ENCODE results near the gene MYOM3.
A peak's percentile ranks its signal among the peaks of the same experiment; 100 is the strongest.
"Not testable (repeated sequence)": the region's sequence is repeated elsewhere in the genome, so short reads cannot be mapped to it uniquely, and the experiment has no call there.

MYOM3 gene

GRCh38 chr1:24071941-24072340, 40.0 kb downstream of the MYOM3 start:
- no peak for DNase-seq (ENCODE audit: low spot score)

DNA sequence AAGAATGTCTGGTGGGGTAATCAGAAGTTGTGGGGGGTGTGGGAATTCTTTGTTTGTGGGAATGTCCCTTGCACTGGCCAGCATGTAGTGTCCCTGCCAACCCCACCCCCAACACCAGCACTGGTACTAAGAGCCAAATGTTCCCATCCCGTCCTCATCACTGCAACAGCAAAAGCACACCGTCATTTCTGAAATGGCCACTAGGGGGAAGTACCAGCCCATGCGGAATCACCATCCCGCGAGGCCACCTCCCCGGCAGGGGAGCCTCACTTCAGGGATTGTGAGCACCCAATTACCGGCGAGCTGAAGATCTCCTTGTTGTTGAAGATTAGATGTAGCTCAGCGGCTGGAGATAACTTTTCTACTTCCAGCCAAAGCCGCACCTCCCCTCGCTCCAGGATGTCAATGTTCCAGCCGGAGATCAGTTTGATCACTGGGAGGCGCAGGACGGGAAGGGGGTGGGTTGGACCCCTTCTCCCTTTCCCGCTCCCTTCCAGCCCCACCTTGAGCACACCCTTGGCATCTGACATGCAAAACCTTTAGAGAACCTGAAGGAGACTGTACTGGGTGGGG, 41.0 kb downstream of the MYOM3 start:
- DNase-seq (ENCODE audit: low spot score): peak; percentile 77

DNA sequence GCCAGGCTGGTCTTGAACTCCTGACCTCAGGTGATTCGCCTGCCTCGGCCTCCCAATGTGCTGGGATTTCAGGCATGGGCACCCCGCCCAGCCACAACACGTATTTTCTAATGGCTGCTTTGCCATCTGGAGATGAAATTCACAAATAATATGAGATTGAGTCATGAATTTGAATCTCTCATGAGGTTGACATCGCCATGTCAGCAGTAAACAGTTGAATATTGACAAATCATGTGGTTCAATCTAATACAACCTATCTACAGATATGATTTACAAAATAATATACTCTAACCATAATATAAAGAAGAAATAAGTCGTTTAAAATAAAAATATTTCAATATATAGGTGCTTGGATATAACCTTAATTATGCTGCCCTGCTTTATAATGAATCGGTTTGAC, 42.1 kb downstream of the MYOM3 start:
- DNase-seq (ENCODE audit: low spot score): no peak

GRCh38 chr1:24067978-24068377, 44.0 kb downstream of the MYOM3 start:
- no peak for DNase-seq (ENCODE audit: low spot score)

- DNase-seq (ENCODE audit: low spot score): no peak
These were observed 46.6 kb downstream of the MYOM3 start for GRCh38 chr1:24065304-24065703.

DNA sequence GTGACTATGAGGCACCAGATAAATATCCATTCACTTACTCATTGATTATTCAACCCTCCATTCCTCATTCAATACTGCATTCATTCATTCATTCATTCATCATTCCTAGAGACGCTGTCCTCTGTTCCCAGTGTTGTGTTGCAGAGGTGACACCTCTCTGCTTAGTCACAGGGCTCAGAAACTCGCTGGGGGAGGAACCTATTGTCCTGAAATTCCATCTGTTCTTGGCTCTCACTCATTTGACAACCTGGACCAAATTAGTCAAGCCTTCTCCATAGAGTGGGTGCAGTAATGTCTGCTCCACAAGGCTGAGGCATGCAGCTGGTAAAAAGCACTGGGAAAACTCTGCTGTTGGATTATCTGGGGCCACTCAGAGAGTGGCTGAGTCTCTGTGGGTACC, 49.7 kb downstream of the MYOM3 start:
- DNase-seq (ENCODE audit: low spot score): no peak

DNA sequence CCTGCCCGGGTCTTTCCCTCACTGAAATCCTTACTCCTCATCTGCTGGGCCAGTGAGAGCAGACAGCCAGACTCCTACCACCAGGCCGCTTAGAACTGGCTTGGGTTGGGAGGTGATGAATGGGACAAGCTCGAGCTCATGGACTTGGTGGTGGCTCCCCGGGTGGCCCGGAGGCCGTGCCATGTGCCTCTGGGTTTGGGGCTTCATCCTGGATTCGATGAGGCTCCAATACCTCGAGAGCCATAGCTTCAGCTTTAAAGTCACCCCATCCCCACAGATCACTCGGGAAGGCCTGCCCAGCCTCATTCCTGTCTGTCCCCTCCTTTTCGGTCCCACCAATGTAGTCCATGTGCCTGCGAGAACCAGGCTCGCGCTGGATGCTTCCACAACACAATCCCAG, 51.5 kb downstream of the MYOM3 start:
- DNase-seq (ENCODE audit: low spot score): no peak

DNA sequence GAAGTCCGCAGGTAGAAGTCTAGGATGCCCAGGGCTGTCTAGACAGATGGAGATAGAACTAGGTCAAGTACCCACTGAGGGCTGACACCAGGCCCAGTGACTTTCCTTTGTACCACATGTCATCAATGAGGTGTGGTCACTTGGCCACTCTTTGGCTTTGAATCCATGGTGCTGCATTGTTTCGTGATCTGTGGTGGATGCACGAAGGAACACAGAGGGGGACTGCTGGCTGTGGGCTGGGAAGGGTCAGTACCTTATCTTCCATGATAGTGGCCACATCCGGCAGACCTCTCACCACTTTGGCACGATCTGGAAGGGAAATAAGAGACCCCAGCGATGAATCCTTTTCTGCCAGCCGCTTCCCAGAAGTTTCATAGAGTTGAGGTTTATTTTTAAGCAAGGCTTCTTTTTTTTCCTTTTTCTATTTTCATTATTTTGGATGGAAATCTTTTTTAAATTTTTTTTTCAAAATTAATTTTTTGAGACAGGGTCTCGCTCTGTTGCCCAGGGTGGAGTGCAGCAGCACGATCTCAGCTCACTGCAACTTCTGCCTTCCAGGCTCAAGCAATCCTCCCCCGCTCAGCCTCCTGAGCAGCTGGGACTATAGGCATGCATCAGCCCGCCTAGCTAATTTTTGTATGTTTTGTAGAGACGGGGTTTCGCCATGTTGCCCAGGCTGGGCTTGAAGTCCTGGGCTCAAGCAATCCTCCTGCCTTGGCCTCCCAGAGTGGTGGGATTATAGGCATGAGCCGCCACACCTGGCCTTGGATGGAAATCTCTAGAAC, 53.1 kb downstream of the MYOM3 start:
- no peak for DNase-seq (ENCODE audit: low spot score)

- DNase-seq (ENCODE audit: low spot score): no peak
These were observed 54.8 kb downstream of the MYOM3 start for GRCh38 chr1:24057171-24057570.

GRCh38 chr1:24055681-24056080, 56.3 kb downstream of the MYOM3 start:
- no peak for DNase-seq (ENCODE audit: low spot score)

- no peak for DNase-seq (ENCODE audit: low spot score)
These were observed 59.7 kb downstream of the MYOM3 start for GRCh38 chr1:24052220-24052619.

GRCh38 chr1:24051206-24051945, 60.6 kb downstream of the MYOM3 start:
- DNase-seq (ENCODE audit: low spot score): no peak

- no peak for DNase-seq (ENCODE audit: low spot score)
These were observed 62.2 kb downstream of the MYOM3 start for GRCh38 chr1:24049733-24050132.

- not testable (repeated sequence) for DNase-seq (ENCODE audit: low spot score)
These were observed 63.0 kb downstream of the MYOM3 start for GRCh38 chr1:24048894-24049293.

DNA sequence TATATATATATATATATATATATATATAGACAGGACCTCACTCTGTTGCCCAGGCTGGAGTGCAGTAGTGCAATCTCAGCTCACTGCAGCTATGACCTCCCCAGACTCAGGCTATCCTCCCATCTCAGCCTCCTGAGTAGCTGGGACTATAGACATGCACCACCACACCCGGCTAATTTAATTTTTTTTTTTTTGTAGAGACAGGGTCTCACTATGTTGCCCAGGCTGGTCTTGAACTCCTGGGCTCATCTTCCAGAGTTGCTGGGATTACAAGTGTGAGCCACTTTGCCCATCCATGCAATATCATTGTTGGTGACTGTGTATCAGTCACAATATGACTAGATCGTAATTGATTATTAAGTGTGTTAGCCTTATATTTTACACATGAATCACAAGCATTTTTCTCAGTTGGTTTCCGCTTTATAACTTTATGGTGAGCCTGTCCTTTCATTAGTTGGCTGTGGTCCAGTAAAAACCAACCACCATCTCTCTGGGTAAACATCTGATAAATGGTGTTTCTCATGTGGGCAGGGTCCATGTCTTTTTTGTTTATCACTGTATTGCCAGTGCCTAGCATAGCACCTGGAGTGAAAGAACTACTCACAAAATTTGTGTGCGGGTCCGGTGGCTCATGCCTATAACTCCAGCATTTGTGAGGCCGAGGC, 63.6 kb downstream of the MYOM3 start:
- no peak for DNase-seq (ENCODE audit: low spot score)

GRCh38 chr1:24047110-24047477, 64.8 kb downstream of the MYOM3 start:
- DNase-seq (ENCODE audit: low spot score): peak; percentile 64

- no peak for DNase-seq (ENCODE audit: low spot score)
These were observed 66.2 kb downstream of the MYOM3 start for GRCh38 chr1:24045771-24046170.

GRCh38 chr1:24044672-24045071, 67.3 kb downstream of the MYOM3 start:
- not testable (repeated sequence) for DNase-seq (ENCODE audit: low spot score)

GRCh38 chr1:24043345-24044032, 68.4 kb downstream of the MYOM3 start:
- no peak for DNase-seq (ENCODE audit: low spot score)

- DNase-seq (ENCODE audit: low spot score): no peak
These were observed 69.6 kb downstream of the MYOM3 start for GRCh38 chr1:24042315-24042714.

DNA sequence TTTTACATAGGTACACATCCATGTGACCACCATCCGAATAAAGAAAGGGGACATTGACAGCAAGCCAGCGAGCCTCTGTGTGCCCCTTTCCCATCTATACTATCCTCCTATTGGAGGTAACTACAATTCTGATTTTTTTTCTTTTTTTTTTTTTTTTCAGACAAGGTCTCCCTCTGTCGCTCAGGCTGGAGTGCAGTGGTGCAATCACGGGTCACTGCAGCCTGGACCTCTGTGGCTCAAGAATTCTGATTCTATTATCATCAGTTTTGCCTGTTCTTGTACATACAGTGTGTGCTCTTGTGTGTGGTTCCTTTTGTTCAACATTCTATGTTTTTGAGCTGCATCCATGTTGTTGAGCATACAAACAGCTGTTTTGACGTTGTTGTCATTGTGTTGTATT, 75.8 kb downstream of the MYOM3 start:
- no peak for DNase-seq (ENCODE audit: low spot score)

DNA sequence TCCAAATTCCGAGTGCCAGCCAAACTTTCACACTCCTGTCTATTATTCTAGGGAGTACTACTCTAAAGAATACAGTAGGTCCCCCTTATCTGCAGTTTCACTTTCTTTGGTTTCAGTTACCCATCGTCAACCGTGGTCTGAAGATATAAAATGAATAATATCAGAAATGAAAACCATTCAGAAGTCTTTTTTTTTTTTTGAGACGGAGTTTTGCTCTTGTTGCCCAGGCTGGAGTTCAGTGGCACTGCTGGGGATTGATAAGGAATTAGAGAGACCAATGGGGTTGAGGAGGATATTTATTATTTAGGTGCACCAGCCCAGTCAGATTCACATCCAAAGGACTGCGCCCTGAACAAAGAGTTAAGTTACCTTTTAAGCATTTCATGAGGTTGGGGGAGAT, 79.0 kb downstream of the MYOM3 start:
- DNase-seq (ENCODE audit: low spot score): no peak
